KBM-7 (cell line): ENCODE results near the gene AP4B1.
"Not testable (repeated sequence)": the region's sequence is repeated elsewhere in the genome, so short reads cannot be mapped to it uniquely, and the experiment has no call there.

Experiments used
- DNase-seq: peaks from one replicate; pipeline ENCODE4 v3.0.0-alpha.2; 2015
- in situ Hi-C: fragments of 300-500 bp; cut with MboI; formaldehyde crosslinking; loops from 2 replicates; pipeline ENCODE4 v1.14.3; 2020; ENCODE audit warnings: low sequenced_read_pairs, low pct_unique_long_range_greater_than_20kb, mixed read lengths

The AP4B1 gene

GRCh38 chr1:113868387-113869083 lies 36.1 kb downstream of the AP4B1 start:
- in situ Hi-C loops: no loop called here
- DNase-seq: no peak

- in situ Hi-C loops: no loop called here
- DNase-seq: peak; percentile 33
Observed at GRCh38 chr1:113861641-113862040, 43.0 kb downstream of the AP4B1 start.

- in situ Hi-C loops: no loop called here
- no peak for DNase-seq
Observed at GRCh38 chr1:113860891-113861290, 43.7 kb downstream of the AP4B1 start.

- in situ Hi-C loops: no loop called here
- DNase-seq: peak; percentile 65
Observed at GRCh38 chr1:113859478-113860175, 45.0 kb downstream of the AP4B1 start.

- DNase-seq: no peak
- in situ Hi-C loops: no loop called here
Observed at GRCh38 chr1:113858982-113859381, 45.6 kb downstream of the AP4B1 start.

- in situ Hi-C loops: no loop called here
Observed at GRCh38 chr1:113858418-113858817, 46.2 kb downstream of the AP4B1 start.

GRCh38 chr1:113857776-113858175 lies 46.8 kb downstream of the AP4B1 start:
- DNase-seq: no peak
- in situ Hi-C loops: no loop called here

More at GRCh38 chr1:113858418-113858817, 46.2 kb downstream of the AP4B1 start:
- DNase-seq: no peak

GRCh38 chr1:113856401-113856790 lies 48.2 kb downstream of the AP4B1 start:
- DNase-seq: no peak
- in situ Hi-C loops: no loop called here

GRCh38 chr1:113855630-113856400 lies 48.8 kb downstream of the AP4B1 start:
- in situ Hi-C loops: no loop called here
- DNase-seq: no peak

- in situ Hi-C loops: no loop called here
- no peak for DNase-seq
Observed at GRCh38 chr1:113854234-113854633, 50.4 kb downstream of the AP4B1 start.

- DNase-seq, in situ Hi-C loops: not testable (repeated sequence)
Observed at GRCh38 chr1:113852694-113853093, 51.9 kb downstream of the AP4B1 start.

- in situ Hi-C loops: no loop called here
- no peak for DNase-seq
Observed at GRCh38 chr1:113850127-113850796, 54.3 kb downstream of the AP4B1 start.

GRCh38 chr1:113849072-113849471 lies 55.5 kb downstream of the AP4B1 start:
- DNase-seq: no peak
- in situ Hi-C loops: no loop called here

- DNase-seq: no peak
- in situ Hi-C loops: no loop called here
Observed at GRCh38 chr1:113846391-113847035, 58.1 kb downstream of the AP4B1 start.
